Thyroid gland (tissue), 4 donors: Measurements from ENCODE around the gene KIRREL3.

Source experiments
- POLR2A ChIP-seq, 2 donors: fragments of 450-650 bp; IDR thresholded peaks; one replicate each; pipeline ENCODE4 v1.6.1; 2017; ENCODE audit warnings: antibody characterized with exemption in 2 of 2, mild to moderate bottlenecking in 2 of 2, moderate library complexity in 1 of 2
- TF ChIP-seq, protein P1 (sequence below), 6 experiments: fragments of 200-600 bp in 3 of 6; fragments of 450-650 bp in 3 of 6; sonication (generic) in 3 of 6; IDR thresholded peaks; one replicate each; pipeline ENCODE4 v1.5.1; 2016 to 2019; ENCODE audit warnings: antibody characterized with exemption in 6 of 6, mild to moderate bottlenecking in 2 of 6, inconsistent platforms in 1 of 6, moderate library complexity in 1 of 6

DNA sequence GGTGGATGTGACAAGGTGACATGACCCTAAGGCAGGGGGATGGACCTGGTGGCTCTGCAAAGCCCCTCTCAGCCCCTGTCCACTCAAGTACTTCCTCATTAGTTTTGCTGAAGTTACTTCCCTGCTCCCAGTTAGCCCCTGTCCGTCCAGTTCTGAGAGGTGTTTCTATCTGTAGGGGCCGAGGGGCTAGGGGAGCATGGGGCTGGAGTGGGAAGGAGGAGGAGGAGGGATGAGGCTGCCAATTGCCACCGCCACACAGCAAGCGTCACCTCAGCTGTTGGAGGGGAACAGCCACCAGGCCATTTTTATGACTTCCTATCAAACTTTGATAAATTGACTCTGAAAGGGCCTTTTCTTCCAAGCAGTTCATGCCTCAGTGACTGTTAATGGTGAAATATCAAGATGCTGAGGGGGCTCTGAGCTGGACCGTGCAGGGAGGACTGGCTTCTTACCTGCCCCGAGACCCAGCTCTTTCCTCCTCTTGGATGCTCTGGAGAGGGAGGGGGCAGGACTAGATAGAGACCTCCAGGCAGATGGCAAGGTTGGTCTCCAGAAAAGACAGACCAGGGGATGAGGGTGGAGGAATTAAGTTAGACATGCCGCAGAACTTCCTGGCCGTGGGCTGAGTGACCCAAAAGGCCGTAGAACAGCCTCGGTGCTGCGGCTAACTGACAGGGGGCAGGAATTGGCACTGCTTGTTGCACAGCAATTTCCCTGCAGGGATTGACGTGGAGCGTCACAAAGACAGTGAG, 508.1 kb downstream of the KIRREL3 start:
- TF ChIP-seq, protein P1, sequence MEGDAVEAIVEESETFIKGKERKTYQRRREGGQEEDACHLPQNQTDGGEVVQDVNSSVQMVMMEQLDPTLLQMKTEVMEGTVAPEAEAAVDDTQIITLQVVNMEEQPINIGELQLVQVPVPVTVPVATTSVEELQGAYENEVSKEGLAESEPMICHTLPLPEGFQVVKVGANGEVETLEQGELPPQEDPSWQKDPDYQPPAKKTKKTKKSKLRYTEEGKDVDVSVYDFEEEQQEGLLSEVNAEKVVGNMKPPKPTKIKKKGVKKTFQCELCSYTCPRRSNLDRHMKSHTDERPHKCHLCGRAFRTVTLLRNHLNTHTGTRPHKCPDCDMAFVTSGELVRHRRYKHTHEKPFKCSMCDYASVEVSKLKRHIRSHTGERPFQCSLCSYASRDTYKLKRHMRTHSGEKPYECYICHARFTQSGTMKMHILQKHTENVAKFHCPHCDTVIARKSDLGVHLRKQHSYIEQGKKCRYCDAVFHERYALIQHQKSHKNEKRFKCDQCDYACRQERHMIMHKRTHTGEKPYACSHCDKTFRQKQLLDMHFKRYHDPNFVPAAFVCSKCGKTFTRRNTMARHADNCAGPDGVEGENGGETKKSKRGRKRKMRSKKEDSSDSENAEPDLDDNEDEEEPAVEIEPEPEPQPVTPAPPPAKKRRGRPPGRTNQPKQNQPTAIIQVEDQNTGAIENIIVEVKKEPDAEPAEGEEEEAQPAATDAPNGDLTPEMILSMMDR (IDR thresholded peaks at IDR 0.05): no peak
- TF ChIP-seq POLR2A (IDR thresholded peaks at IDR 0.05): no peak
